HK-2 (cell line): ENCODE data around the gene GALNT12.

Experiments used
- DNase-seq: peaks from one replicate; pipeline ENCODE4 v3.0.0-alpha.2; 2018; ENCODE audit not compliant: unreplicated experiment

The GALNT12 gene

GRCh38 chr9:98861781-98862504 lies 54.5 kb downstream of the GALNT12 start:
- no peak for DNase-seq

- no peak for DNase-seq
These were observed 55.5 kb downstream of the GALNT12 start for GRCh38 chr9:98862936-98863335.

- no peak for DNase-seq
These were observed 57.1 kb downstream of the GALNT12 start for GRCh38 chr9:98864281-98865174.

GRCh38 chr9:98865284-98865875 lies 57.9 kb downstream of the GALNT12 start:
- DNase-seq = no peak

GRCh38 chr9:98866435-98867102 lies 59.1 kb downstream of the GALNT12 start:
- no peak for DNase-seq

- no peak for DNase-seq
These were observed 59.6 kb downstream of the GALNT12 start for GRCh38 chr9:98867103-98867428.

GRCh38 chr9:98867429-98868168 lies 60.1 kb downstream of the GALNT12 start:
- no peak for DNase-seq

- no peak for DNase-seq
These were observed 61.7 kb downstream of the GALNT12 start for GRCh38 chr9:98869078-98869745.

GRCh38 chr9:98869866-98870265 lies 62.4 kb downstream of the GALNT12 start:
- DNase-seq = no peak

- DNase-seq = no peak
These were observed 63.5 kb downstream of the GALNT12 start for GRCh38 chr9:98870782-98871557.

- no peak for DNase-seq
These were observed 64.1 kb downstream of the GALNT12 start for GRCh38 chr9:98871558-98872065.

- DNase-seq = no peak
These were observed 66.1 kb downstream of the GALNT12 start for GRCh38 chr9:98873526-98873925.

GRCh38 chr9:98873951-98874371 lies 66.5 kb downstream of the GALNT12 start:
- no peak for DNase-seq

- DNase-seq = no peak
These were observed 67.3 kb downstream of the GALNT12 start for GRCh38 chr9:98874721-98875255.

GRCh38 chr9:98875536-98875935 lies 68.1 kb downstream of the GALNT12 start:
- no peak for DNase-seq

- DNase-seq = no peak
These were observed 69.8 kb downstream of the GALNT12 start for GRCh38 chr9:98877311-98877710.

- DNase-seq = no peak
These were observed 71.9 kb downstream of the GALNT12 start for GRCh38 chr9:98879094-98879962.

- no peak for DNase-seq
These were observed 72.5 kb downstream of the GALNT12 start for GRCh38 chr9:98879963-98880310.
